WTC11 (cell line): Measurements from ENCODE around the gene TSPAN9.

ENCODE experiments used
- CTCF ChIP-seq: fragments of 200-600 bp; IDR thresholded peaks from 2 replicates; pipeline ENCODE4 v1.8.0; 2022; ENCODE audit warnings: antibody characterized with exemption
- ZMAT4 ChIP-seq: fragments of 250-450 bp; sonication (Bioruptor Pico); IDR thresholded peaks from 2 replicates; pipeline ENCODE4 v1.9.0; 2021; ENCODE audit warnings: mild to moderate bottlenecking

- no peak for TF ChIP-seq ZMAT4 (CRISPR knock-in tag)
- TF ChIP-seq CTCF, result no peak
These were observed 138.3 kb downstream of the TSPAN9 start for GRCh38 chr12:3215410-3215975.
